M059J (cell line): ENCODE results near the gene TMC1. TPM values are rescaled to one million over a fixed set of nuclear protein-coding genes. Genes with fewer than 3 reads are reported as not detected.
A peak's percentile ranks its signal among the peaks of the same experiment; 100 is the strongest.

Experiments
- DNase-seq: peaks from one replicate; pipeline ENCODE4 v3.0.0-alpha.2; 2012; ENCODE audit warnings: low read depth
- total RNA-seq: library from RNA; depleted of rRNA; stranded (reverse); fragments of >200 nt; shearing (Covaris generic); gene quantifications from 2 replicates; pipeline ENCODE4 v1.2.3, GENCODE V29; 2014

TMC1 gene
- total RNA-seq, 1 experiment from 2014 or later = 1.1 TPM

DNA sequence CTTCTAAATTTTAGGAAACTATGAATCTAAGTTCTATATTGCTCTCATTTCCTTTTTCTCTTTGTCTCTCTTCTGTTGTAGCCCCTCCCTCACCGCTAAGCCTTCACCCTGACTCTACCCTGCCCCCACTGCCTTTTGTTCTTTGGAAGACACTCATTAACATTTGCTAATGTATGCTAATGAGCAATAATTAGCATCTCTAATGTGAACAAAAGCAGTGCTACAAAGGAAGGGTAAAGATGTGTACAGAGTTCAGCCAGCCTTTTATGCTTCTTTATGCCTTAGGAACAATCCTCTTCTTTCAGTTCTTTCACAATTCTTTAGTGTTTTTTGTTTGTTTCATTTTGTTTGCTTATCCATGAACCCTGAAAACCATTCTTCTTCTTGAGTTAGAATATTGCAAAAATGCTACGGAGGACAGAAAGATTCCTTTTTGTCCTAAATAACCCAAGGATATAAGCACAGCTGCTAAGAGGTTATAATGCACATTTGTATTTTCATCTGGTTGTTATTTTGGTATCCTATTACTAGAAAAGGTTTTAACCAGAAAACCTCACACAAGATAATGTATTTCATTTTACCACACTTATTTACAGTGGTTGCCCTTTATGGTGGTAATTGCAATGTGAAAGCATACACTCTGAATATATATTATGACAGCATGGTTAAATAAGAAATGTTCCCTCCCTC lies 159.3 kb downstream of the TMC1 start:
- no peak for DNase-seq

DNA sequence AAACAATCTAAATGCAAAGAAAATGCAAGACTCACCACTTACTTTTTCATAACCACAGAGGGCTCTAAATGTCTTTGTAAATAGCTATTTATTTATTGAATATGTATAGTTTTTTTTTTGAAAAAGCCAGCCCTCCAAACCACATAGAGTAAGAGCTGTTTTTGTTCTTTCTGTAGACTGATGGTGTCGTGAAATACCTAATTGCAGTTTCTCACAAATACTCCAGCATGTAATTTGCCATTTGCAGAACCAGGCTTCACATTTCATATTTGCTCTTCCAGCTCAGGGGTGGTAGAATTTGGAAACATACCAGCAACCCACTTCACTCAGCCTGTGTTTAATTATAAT lies 159.8 kb downstream of the TMC1 start:
- no peak for DNase-seq

DNA sequence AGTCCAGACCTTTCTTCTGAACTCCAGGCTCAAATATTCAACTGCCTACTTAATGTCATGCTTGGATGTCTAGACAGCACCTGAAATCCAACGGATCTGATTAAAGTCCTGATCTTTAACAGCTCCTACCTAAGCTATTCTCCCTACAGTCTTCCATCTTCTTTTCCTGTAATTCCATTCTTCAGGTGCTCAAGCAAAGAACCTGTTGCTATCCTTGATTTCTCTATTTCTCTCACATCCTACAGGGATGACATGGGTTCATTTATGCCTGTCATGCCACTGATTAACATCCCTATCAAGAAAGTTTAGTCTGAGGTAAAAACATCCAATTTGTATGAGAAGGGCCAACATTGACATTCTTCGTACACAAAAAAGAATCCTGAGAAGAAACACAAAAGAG lies 163.2 kb downstream of the TMC1 start:
- DNase-seq = no peak

DNA sequence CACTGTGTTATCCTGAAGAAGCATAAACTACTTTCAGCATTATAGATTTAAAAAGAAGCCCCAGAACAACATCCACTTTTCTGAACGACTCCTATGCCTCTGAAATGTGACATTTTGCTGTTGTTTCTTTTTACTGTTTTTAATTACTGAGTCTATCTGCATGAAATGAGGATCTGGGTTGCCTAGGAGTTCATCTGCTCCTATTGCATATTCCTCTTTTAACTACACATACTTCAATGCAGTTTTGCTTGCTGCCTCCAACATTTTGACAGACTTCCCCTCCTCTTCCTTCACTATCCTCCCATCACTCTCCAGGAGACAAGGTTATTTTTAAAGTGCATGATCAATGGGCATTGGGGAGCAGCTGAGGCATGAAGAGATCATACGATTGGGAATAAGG lies 164.5 kb downstream of the TMC1 start:
- no peak for DNase-seq

DNA sequence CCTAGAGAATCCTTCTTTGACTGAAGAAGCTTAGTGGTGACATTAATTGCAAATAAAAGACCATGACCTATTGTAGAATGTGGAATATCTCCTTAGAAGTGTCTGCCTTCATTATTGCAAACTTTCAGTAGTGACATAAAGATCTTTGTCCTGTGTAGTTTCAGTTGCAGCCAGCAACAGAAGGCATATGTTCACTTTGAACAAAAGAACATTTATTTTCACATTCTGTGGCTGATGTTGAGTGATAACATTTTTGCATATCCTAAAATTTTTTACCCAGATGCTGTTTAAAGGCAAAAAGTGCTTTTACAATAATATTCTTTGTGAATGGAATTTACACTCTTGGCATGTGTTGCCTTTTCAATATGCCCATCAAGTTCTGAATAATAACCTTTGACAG lies 165.9 kb downstream of the TMC1 start:
- no peak for DNase-seq

DNA sequence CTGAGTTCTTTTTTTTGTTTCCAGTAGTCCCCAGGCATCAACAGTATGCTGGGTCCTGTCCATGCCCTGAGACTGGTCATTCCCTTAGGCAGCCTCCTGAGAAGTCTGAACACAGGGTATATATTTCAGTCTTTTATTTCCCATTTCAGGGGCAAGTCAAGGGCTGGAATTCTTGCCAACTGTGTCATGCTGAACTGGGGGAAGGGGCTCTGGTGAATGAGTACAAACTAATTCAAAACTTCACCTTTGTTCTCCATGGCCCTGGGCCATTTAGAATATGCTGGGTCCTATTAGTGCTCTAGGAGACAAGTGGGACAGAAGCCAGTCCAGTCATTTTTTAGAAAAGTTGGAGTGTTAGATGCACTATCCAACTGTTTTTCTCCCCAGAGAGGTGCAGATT lies 170.3 kb downstream of the TMC1 start:
- no peak for DNase-seq

DNA sequence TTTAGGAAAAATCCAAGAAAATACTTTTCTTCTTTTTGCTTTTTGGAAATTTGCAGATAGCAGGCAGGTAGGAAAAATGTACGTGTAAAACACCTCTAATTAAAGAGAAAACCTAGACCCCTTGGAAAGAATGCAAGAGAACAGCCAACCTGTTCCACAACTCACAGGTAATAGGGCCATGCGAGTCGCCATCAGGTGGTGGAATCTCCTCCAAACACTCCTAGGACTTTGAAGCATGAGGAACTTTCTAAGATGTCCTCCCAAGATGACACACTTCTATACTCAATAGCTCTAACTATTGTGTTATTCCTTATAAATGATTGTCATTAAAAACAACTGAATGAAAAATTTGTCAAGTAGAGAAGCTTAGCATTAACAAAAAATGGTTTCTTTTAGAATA lies 174.0 kb downstream of the TMC1 start:
- DNase-seq = no peak

DNA sequence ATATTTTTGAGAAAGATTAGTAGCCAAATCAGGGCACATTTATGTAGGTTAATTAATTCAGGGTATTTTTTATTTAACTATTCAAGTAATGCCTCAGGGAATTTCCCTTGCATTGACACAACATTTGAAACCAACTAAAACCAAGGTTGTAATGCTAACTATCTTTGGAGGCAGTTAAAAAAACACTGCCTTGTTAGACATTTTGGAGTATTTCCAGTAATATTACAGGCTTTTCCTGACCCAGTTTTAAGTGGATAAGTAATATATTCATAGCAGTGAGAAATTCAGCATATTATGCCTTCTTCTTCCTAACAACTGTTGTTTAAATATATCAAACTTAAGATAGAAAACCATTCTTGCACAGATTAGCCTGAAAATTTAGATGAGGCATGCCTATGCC lies 175.1 kb downstream of the TMC1 start:
- no peak for DNase-seq

DNA sequence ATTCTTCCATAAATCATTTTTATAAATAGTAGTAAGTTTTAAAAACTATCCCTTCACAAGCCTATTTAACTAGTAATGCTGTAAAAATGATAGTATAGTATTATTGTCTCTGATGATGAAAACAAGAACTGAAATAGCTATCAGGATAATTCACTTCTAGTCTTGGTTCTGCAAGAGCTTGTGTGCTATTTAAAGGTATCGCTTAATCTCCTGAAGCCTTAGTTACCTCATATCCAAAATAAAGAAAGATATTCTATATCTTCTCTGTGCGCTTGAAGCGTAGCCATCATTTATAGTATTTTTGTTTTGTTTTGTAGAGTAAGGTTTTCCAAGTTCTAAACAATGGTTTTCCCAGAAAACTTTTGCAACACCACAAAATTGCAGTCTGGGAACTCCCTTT lies 180.1 kb downstream of the TMC1 start:
- no peak for DNase-seq

DNA sequence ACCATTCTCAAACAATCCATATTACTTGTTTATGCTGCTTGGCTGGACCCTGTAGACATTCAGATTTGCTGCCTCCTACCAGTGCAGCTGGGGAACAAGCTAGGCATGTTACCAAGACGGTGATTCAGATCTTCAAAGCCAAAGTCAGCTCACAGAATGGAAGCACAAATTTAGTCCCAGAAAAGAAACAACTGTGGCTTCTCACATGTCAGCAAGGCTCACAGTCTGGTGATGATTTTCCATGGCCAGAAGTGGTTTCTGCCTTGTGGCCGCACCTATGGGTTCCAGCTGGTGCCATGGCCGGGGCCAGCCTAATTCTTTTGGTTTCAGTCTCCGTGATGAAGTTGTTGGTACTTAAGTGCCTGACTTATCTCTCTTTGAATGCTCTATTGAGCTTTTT lies 182.2 kb downstream of the TMC1 start:
- peak; percentile 46 for DNase-seq

DNA sequence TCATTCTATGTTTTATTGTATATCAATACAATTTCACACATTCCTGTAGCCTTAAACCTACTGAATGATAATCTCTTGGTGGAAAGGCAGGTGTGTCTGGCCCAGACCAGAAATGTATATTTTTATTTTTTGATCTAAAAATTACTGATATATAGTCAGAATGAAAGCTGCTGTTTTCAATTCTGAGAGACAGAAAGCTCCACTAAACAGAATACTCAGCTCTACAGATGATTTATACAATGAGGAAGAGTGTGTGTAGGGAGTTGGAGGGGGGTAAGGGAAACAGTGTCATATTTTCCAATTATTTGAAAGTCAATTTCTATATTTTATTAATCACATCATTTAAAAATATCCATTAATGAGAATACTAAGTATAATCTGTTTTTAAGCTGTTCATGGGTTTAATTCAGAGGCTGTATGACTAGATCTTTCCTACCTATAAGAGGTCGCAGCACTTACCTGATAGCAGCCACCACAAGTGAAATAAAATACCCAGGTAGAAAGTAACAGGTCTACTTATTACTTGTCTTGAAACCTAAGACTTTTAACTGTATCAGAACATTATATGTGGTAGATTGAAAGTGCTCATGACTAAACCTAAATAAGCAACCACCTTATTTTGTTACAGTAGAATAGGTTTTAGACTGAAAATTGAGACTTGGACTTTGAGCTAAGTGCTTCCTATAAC lies 183.4 kb downstream of the TMC1 start:
- DNase-seq = no peak

DNA sequence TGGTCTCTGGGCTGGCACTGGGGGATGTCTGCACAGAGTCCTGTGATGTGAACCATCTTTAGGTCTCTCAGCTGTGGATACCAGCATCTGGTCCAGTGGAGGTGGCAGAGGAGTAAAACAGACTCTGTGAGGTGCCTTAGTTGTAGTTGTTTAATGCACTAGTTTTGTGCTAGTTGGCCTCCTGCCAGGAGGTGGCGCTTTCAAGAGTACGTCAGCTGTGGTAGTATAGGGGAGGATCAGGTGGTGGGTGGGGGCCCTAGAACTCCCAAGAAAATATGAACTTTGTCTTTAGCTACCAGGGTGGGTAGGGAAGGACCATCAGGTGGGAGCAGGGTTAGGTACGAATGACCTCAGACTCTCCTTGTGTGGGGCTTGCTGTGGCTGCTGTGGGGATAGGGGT lies 197.1 kb downstream of the TMC1 start:
- no peak for DNase-seq

DNA sequence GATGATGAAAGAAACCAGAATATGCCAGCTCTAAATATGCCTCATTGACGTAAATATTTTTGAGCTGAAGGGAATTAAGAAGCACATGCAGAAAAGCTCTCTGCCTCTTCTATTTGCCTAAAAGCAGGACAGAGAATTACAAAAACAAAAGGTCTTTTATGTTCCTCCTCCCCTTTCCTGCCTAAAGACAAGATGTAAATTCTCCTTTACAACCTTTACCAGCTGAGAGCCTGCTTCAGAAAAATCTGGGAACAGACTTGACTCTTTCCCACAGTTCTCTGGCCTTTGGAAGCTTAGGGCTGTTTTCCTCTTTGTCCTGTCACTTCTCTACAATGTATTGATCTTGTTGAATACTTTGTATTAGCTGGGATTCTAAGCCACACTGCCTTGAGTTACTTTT lies 199.7 kb downstream of the TMC1 start:
- DNase-seq = no peak

DNA sequence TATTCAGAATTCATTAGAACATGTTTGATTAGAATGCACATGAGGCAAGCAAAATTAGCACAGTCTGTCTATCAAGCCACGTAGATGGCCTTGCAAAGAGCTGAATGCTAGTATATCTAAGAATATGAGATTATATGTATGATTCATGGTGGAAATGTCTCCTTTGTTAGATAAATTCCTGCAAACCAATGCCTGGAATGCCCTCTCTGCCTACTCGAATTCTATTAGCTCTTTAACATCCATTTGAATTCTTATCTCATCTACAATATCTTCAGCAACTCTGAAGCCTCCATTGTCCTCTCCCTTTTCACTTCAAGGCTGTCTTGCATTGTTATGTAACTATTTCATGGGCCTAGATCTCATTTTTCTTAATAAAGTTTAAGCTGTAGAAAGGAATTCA lies 205.5 kb downstream of the TMC1 start:
- DNase-seq = no peak

DNA sequence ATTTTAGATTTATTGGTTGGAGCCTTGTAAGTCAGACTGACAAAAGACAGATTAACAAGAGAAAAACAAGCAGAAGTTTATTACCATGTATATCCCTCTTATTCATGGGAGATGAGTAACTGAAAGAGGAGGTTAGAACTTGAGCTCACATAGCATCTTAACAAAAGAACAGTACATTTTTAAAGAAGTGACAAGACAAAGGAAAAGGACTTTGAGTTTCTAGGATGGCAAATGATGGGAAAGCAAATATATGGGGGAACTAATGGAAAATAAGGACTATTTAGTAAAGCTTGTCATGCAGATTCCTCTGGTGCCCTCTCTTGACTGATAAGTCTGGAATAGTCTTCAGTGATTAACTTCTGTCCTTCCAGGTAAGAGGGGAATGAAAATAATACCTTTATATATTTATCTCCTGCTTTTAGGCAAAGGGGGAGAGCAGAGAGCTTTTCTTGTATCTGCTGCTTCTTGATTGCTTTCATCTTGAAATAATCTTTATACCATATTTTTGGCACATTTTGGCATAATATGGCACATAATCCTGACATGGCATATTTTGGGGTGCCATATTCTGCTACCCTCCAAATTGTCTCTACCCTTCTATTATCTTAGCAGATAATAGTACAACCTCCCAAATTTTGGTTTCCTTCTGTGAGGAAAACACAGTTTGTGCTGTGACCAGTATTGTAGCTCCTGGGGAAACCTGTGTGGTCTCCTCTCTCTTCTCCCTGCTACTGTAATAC lies 206.8 kb downstream of the TMC1 start:
- no peak for DNase-seq

DNA sequence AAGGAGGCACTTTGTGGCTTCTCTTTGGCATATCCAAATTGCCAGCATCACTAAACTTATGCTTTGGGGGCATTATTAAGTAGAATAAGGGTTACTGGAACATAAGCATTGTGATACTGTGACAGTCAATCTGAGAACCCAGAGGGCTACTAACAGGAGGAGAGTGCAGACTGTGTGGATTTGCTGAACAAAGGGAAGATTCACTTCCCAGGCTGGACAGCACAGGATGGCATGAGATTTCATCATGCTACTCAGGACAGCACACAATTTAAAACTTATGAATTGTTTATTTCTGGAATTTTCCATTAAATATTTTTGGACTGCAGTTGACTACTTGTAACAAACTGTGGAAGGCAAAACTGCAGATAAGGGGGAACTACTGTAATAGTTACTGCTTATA lies 212.5 kb downstream of the TMC1 start:
- DNase-seq = no peak

DNA sequence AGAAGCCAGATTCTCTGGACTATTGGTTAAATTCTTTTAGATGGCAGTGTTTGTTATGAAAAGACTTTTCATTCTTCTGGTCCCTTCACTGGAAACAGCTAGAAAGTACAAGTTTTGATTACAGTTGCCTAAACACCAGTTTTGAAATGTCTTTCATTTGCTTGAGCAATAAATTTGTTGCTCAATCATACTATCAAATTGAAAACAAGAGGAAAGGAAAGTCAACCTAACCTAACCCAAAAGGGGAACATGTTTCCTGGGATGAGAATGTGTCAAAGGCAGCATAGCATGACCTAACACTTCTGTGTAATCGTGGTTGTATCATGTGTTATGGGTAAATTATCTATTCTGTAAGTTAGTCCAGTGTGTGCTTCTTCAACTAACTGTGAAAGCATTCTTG lies 213.2 kb downstream of the TMC1 start:
- DNase-seq = no peak

DNA sequence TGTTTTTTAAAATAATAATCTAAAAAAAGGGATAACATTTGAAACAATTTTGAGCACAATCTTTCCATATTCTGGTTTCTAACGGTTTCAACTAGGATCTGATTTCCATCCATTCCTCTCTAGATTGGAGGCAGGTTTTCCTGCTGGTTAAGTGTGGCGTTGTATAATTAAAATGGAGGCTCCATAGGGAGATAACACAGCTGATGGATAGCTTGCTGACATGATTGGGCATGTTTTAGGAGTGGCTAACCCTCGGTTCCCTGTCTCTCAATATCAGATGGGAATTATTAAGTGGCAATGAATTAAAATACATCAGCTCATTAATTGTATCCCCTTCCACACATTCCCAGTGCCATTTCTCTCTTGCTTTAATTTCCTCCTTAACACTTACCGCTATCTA lies 222.4 kb downstream of the TMC1 start:
- no peak for DNase-seq

DNA sequence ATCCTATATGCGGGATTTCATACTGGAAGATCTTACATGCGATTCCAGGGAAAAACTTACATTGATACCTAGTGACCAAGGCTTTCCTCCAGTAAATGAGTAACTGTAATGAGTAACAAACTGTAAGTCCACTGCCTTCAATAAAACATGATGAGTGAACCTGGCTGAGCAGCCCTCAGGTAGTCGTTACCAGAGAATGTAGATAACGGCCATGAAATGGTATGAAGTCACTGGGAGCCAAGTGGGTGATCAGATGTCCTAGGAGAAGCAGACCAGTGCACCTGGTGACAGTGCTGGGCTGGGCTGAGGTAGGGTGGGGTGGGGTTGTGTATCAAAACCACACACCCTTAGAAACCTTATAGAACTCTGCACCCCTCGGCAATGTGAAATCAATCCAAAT lies 227.9 kb downstream of the TMC1 start:
- no peak for DNase-seq

DNA sequence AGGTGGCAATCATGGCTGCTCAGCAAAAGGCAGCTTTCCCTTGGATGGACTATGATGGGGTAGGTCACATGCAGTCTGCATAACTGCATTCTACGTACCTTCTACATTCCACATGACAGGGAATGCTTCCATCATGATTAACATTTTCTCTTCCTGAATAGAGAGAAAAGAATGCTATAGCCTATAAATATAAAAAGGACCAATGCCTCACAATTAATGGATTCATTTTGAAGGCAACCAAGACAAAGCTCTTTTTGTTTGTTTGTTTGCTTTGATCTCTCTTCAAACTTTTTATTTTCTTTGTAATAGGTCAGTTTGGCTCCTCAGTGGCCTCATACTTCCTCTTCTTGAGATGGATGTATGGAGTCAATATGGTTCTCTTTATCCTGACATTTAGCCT lies 230.1 kb downstream of the TMC1 start:
- no peak for DNase-seq

DNA sequence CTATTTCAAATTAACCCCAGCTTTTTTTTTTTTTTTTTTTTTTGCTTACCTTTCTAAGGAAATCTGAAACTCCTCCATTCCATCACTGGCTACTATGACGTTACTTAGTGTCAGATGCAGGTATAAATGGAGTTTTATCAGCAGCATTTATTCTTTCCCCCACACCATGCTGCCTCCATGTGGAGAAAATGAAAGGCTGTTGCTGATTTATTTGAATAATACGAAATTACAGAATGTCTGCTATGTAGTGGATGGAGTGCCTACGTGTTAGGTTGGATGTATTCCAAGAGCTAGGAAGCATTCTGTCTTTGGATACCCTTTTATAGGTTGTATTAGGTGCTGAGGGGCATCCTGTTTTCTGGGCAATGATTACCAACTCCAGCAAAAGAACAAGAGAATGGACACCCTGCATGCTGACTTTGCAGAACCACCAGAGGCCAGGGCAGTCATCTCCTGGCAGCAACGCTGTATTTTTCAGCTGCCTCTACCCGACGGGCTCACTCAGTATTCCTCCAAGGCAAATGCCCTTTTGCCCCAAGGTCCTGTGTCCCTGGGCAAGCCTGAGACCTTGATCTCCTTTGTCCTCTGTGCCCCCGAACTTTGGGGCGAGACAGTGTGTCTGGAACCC lies 232.0 kb downstream of the TMC1 start:
- DNase-seq = peak; percentile 31

DNA sequence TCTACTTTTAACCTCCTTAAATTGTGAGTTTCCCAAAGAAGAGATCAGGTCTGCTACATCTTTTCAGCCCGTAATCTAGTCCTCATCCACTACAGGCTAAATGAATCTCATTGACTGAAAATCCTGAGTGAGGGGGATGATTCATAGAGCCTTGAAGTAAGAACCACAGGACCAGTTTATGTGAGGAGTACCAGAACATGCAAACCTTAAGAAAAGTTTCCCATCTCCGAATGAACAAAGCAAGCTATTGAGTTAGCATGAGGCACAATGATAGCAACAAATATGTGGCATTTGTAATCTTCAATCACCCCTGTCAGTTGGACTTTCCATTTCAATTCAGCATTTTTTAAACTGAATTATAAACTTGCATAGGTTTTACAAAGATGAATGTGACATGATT lies 234.4 kb downstream of the TMC1 start:
- no peak for DNase-seq

DNA sequence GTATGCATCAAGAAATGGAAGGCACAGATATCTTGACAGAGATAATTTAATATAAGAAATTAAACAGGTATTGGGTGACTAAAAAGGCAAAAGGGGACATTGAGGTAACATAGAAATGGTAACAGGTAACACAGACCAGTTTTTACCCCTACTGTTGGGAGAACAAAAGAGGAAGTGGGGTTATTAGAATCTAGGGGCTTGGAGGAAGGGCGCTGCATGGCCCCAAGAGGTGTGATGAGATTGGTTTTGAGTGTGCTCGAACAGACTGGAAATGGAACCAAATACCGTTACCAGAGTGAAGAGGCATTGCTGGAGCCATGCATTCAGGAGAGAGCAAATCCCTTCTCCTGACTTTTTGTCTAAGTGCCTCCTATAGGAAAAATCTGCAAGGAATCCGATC lies 237.5 kb downstream of the TMC1 start:
- DNase-seq = no peak
